HepG2 (cell line): ENCODE data around the gene DHTKD1. TPM values are rescaled to one million over a fixed set of nuclear protein-coding genes. Genes with fewer than 3 reads are reported as not detected.
A peak's percentile ranks its signal among the peaks of the same experiment; 100 is the strongest.

ENCODE experiments used
- ATAC-seq: fragments of 200-7000 bp; cut with Tn5 transposase; 3 replicates; pipeline ENCODE4 v1.9.1; 2020; ENCODE audit warnings: mild to moderate bottlenecking, moderate library complexity
- BruUV-seq: library from RNA; stranded (reverse); fragments of 400-500 nt; replicated peaks from 2 replicates; lab custom pipeline; 2021; lab: Mats Ljungman, UMichigan
- CTCF ChIA-PET: fragments of 300-600 bp; formaldehyde crosslinking; extraction: SDS; loops from one replicate; lab custom pipeline; 2021; ENCODE audit warnings: low total read pairs, inconsistent platforms, low intra/inter-chr PET ratio; lab: Yijun Ruan, JAX
- POLR2A ChIA-PET: fragments of 350-600 bp; sonication (Branson Sonifier 250); formaldehyde crosslinking; loops from one replicate; lab custom pipeline; 2020; ENCODE audit warnings: antibody characterized with exemption, inconsistent platforms; lab: Yijun Ruan, JAX
- DNase-seq: peaks from one replicate; pipeline ENCODE4 v3.0.0-alpha.2; 2015; ENCODE audit warnings: low spot score
- FAIRE-seq: peaks from 3 replicates; lab custom pipeline; 2011; peaks lifted over from hg19 to GRCh38; lab: Jason Lieb, UNC
- H2AFZ ChIP-seq: one replicate; pipeline ENCODE4 v1.6.1; 2011; ENCODE audit warnings: low read length, inconsistent platforms
- H3K27ac ChIP-seq: fragments of 300-600 bp; 3 replicates; pipeline ENCODE4 v1.8.0; 2011; ENCODE audit warnings: mixed run types, mild to moderate bottlenecking, mixed read lengths, low read length, inconsistent platforms; ENCODE audit not compliant: insufficient read depth; ENCODE audit errors: extremely low read length
- H3K27me3 ChIP-seq, 2 experiments: fragments of 200-600 bp in 1 of 2; 2 replicates in 1 of 2; 3 replicates in 1 of 2; pipeline versions ENCODE4 v1.6.0 to v1.8.0; 2011; ENCODE audit warnings: low read length in 2 of 2, mild to moderate bottlenecking in 2 of 2, moderate library complexity in 2 of 2, inconsistent platforms in 1 of 2; ENCODE audit not compliant: insufficient read depth in 2 of 2, control insufficient read depth in 1 of 2
- H3K36me3 ChIP-seq, 2 experiments: fragments of 200-600 bp in 1 of 2; replicated peaks in 1 of 2; 2 replicates in 1 of 2; 3 replicates in 1 of 2; pipeline versions ENCODE4 v1.5.1 to v1.8.0; 2011; ENCODE audit warnings: low read length in 2 of 2, inconsistent platforms in 1 of 2; ENCODE audit not compliant: insufficient read depth in 2 of 2, control insufficient read depth in 1 of 2
- H3K4me1 ChIP-seq: 2 replicates; pipeline ENCODE4 v1.5.1; 2012; ENCODE audit warnings: low read length, inconsistent platforms; ENCODE audit not compliant: insufficient read depth
- H3K4me2 ChIP-seq: 2 replicates; pipeline ENCODE4 v1.6.0; 2011; ENCODE audit warnings: low read depth, low read length, inconsistent platforms
- H3K4me3 ChIP-seq, 3 experiments: fragments of 200-600 bp in 1 of 3; sonication (generic), shearing (Covaris generic) in 1 of 3; replicated peaks in 1 of 3; 2 replicates each; pipeline ENCODE4 v1.5.1; 2011 to 2016; ENCODE audit warnings: low read length in 3 of 3, inconsistent platforms in 2 of 3, low read depth in 2 of 3, mild to moderate bottlenecking in 2 of 3, control low read depth in 1 of 3, mixed read lengths in 1 of 3; ENCODE audit not compliant: insufficient read depth in 1 of 3
- H3K79me2 ChIP-seq: one replicate; pipeline ENCODE4 v1.6.1; 2011; ENCODE audit warnings: low read length, inconsistent platforms; ENCODE audit not compliant: insufficient read depth
- H3K9ac ChIP-seq: 2 replicates; pipeline ENCODE4 v1.6.0; 2011; ENCODE audit warnings: mild to moderate bottlenecking, low read depth, low read length, inconsistent platforms; ENCODE audit not compliant: insufficient read depth
- H3K9me3 ChIP-seq: 2 replicates; pipeline ENCODE4 v1.5.1; 2012; ENCODE audit warnings: mild to moderate bottlenecking, low read length
- H4K20me1 ChIP-seq: 2 replicates; pipeline ENCODE4 v1.6.0; 2011; ENCODE audit warnings: inconsistent platforms, mild to moderate bottlenecking, low read length, moderate library complexity; ENCODE audit not compliant: insufficient read depth
- CSRNP2 ChIP-seq: sonication (generic); formaldehyde crosslinking; conservative IDR thresholded peaks from 2 replicates; pipeline ENCODE4 v1.8.0; 2022; ENCODE audit warnings: low read depth, missing genetic modification reagents
- FOXJ3 ChIP-seq: sonication (generic); formaldehyde crosslinking; IDR thresholded peaks from 2 replicates; pipeline ENCODE4 v1.4.0; 2020; ENCODE audit warnings: missing genetic modification reagents, mild to moderate bottlenecking, borderline replicate concordance
- NR2F6 ChIP-seq, 2 experiments: IDR thresholded peaks; 2 replicates each; pipeline ENCODE4 v1.6.1; 2016; ENCODE audit warnings: antibody characterized with exemption in 1 of 2, mild to moderate bottlenecking in 1 of 2
- RCOR2 ChIP-seq: IDR thresholded peaks from 2 replicates; pipeline ENCODE4 v1.6.1; 2016; ENCODE audit warnings: missing biosample characterization, missing genetic modification reagents
- SAP130 ChIP-seq: IDR thresholded peaks from 2 replicates; pipeline ENCODE4 v1.6.1; 2016; ENCODE audit warnings: low read depth
- SKI ChIP-seq: fragments of 450-650 bp; IDR thresholded peaks from one replicate; pipeline ENCODE4 v1.6.1; 2018; ENCODE audit warnings: mild to moderate bottlenecking; ENCODE audit not compliant: partially characterized antibody
- SMAD3 ChIP-seq: sonication (generic); formaldehyde crosslinking; IDR thresholded peaks from 2 replicates; pipeline ENCODE4 v1.4.0; 2020; ENCODE audit warnings: missing genetic modification reagents
- SPEN ChIP-seq: sonication (generic); formaldehyde crosslinking; IDR thresholded peaks from 2 replicates; pipeline ENCODE4 v1.5.1; 2020; ENCODE audit warnings: low read depth, mild to moderate bottlenecking, missing genetic modification reagents
- ZBTB20 ChIP-seq: sonication (generic); formaldehyde crosslinking; IDR thresholded peaks from 2 replicates; pipeline ENCODE4 v1.8.1; 2023; ENCODE audit warnings: missing genetic modification reagents, low read depth, mild to moderate bottlenecking, borderline replicate concordance
- WGBS: methylation state at CpG from one replicate; pipeline ENCODE4 v1.1.6; 2017; ENCODE audit warnings: low lambda C conversion rate; 5-methylcytosine and 5-hydroxymethylcytosine counted together
- in situ Hi-C: cut with HindIII; loops from 2 replicates; pipeline ENCODE4 v1.10.0; 2017; ENCODE audit warnings: low pct_unique_long_range_greater_than_20kb; ENCODE audit not compliant: extremely low pct_ligation_motif_present
- intact Hi-C: fragments of 100-400 bp; cut with micrococcal nuclease; formaldehyde crosslinking; loops from one replicate; pipeline ENCODE4 v1.10.0; 2022; ENCODE audit not compliant: unreplicated experiment
- polyA plus RNA-seq, 8 experiments: library from polyadenylated mRNA; depleted of rRNA in 3 of 8; stranded (reverse) in 7 of 8; unstranded in 1 of 8; fragments of >200 nt; fragmentation: Illumina TruSeq in 4 of 8; extraction: Trizol in 4 of 8; gene quantifications; 2 replicates each; pipeline versions ENCODE4 v1.2.1 to v1.2.3, GENCODE V29; 2011 to 2016; ENCODE audit warnings: low read depth in 4 of 8, missing spikeins in 1 of 8, mixed read lengths in 1 of 8; ENCODE audit not compliant: insufficient read depth in 1 of 8
- total RNA-seq, 5 experiments: library from RNA; depleted of rRNA; stranded (reverse); fragments of >200 nt; fragmentation: Illumina TruSeq; extraction: Trizol; gene quantifications; 2 replicates each; pipeline ENCODE4 v1.2.3, GENCODE V29; 2016; ENCODE audit warnings: low read depth in 1 of 5
- TF ChIP-seq, protein P1 (sequence below): IDR thresholded peaks from 2 replicates; pipeline ENCODE4 v1.6.1; 2016; ENCODE audit warnings: low read depth
- TF ChIP-seq, protein P2 (sequence below): sonication (generic); formaldehyde crosslinking; conservative IDR thresholded peaks from 2 replicates; pipeline ENCODE4 v1.4.0; 2020; ENCODE audit warnings: missing genetic modification reagents
- TF ChIP-seq, protein P3 (sequence below): IDR thresholded peaks from 2 replicates; pipeline ENCODE4 v1.4.0; 2020; ENCODE audit warnings: mild to moderate bottlenecking, missing genetic modification reagents
- TF ChIP-seq, protein P4 (sequence below): IDR thresholded peaks from 2 replicates; pipeline ENCODE4 v1.6.1; 2018; ENCODE audit warnings: missing genetic modification reagents, mild to moderate bottlenecking, missing compliant biosample characterization

The DHTKD1 gene
- total and polyA plus RNA-seq, 2 of the 13 experiments (the other 11 are each of a cell fraction or from before 2014, with no cell fraction given) = 9.6 to 14.1 TPM

DNA sequence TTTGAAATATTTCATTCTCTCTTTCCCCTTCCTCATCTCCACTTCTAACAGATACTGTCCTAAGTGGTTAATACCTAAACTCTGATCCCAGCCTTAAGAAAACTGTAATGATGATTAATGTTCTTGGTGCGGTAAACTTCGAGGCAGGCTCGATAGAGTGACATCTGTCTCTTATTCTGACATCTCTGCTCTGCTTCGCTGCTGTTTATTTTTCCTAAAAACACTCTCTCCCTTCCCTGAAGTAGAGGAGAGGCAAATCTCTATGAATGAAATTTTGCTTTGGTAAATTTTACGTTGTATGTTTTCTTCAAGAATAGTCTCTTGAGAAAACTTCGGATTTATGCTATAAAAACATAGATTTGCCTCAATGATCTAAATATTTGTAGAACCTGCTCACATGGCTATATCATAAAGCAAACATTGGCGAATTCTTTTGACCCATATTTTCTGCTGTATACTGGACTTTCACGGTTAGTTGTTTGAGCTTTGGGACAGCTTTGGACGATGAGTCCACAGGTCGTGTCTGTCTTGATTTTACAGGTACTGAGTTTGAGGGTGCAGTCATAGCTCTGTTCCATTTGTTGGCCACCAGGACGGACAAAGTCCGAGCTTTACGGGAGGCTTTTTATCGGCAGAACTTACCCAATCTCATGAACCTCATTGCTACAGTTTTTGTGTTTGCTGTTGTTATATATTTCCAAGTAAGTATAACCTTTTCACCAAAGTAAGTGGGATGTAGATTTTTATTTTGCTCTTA lies 87.8 kb downstream of the DHTKD1 start:
- peak overlapping the region; percentile 29 for H3K4me2 ChIP-seq
- peak; percentile 80 for DNase-seq
- peaks cover 26% of the 10 kb centered on the region for H3K4me1 ChIP-seq
- ChIA-PET POLR2A (interaction anchor here (1.0 kb wide), 1 partner anchor 113 kb away, joined by 4 read pairs; the partner anchor contains the start of gene UPF2), CTCF (no interaction called here)
- H4K20me1 ChIP-seq = no peaks in the 10 kb centered on the region
- 19% methylated on average over 14 of the region's 14 CpGs for WGBS
- H3K79me2 ChIP-seq = no peaks in the 10 kb centered on the region
- H3K27me3 ChIP-seq = no peaks in the 10 kb centered on the region
- H3K36me3 ChIP-seq = peaks cover 5 to 10% of the 10 kb centered on the region in 2 experiments; a peak in 2 of 5 replicates
- no TSS peak for BruUV-seq
- H2AFZ ChIP-seq = no peak overlapping the region
- ATAC-seq = peak; percentile 99
- peak overlapping the region in 1 of 3 experiments; percentile 24; a peak in 1 of 6 replicates for H3K4me3 ChIP-seq
- intact Hi-C loops (loop anchor here (2.0 kb wide), 1 partner anchor 40 kb away; the partner anchor contains the start of gene CDC123), in situ Hi-C loops (no loop called here)
- peak overlapping the region; percentile 71 for H3K27ac ChIP-seq
- peak overlapping the region; percentile 31; the same call in 1 of the 2 replicates for H3K9ac ChIP-seq
- FAIRE-seq = peak; percentile 83
- H3K9me3 ChIP-seq = no peaks in the 10 kb centered on the region
- peak; percentile 61; the same call in 1 of the 2 replicates for TF ChIP-seq SAP130 (CRISPR knock-in tag)
- peak; percentile 76; the same call in 1 of the 2 replicates for TF ChIP-seq ZBTB20 (CRISPR knock-in tag)
- TF ChIP-seq FOXJ3 (CRISPR knock-in tag) = peak; percentile 49; the same call in 1 of the 2 replicates
- TF ChIP-seq SMAD3 (CRISPR knock-in tag) = peak; percentile 54; the same call in 1 of the 2 replicates
- TF ChIP-seq, protein P1, sequence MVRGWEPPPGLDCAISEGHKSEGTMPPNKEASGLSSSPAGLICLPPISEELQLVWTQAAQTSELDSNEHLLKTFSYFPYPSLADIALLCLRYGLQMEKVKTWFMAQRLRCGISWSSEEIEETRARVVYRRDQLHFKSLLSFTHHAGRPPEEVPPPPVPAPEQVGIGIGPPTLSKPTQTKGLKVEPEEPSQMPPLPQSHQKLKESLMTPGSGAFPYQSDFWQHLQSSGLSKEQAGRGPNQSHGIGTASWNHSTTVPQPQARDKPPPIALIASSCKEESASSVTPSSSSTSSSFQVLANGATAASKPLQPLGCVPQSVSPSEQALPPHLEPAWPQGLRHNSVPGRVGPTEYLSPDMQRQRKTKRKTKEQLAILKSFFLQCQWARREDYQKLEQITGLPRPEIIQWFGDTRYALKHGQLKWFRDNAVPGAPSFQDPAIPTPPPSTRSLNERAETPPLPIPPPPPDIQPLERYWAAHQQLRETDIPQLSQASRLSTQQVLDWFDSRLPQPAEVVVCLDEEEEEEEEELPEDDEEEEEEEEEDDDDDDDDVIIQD = peak; percentile 80; the same call in 1 of the 2 replicates
- TF ChIP-seq NR2F6 (IDR thresholded peaks at IDR 0.05) = 0 out of 2 replicates have a peak, but pooled peaks have one; percentile 15
- no peak for TF ChIP-seq NR2F6 (CRISPR knock-in tag; IDR thresholded peaks at IDR 0.05)
- TF ChIP-seq RCOR2 (CRISPR knock-in tag) = peak; percentile 55; the same call in 1 of the 2 replicates
- TF ChIP-seq SKI = peak; percentile 62
- TF ChIP-seq, protein P2, sequence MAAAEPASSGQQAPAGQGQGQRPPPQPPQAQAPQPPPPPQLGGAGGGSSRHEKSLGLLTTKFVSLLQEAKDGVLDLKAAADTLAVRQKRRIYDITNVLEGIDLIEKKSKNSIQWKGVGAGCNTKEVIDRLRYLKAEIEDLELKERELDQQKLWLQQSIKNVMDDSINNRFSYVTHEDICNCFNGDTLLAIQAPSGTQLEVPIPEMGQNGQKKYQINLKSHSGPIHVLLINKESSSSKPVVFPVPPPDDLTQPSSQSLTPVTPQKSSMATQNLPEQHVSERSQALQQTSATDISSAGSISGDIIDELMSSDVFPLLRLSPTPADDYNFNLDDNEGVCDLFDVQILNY (CRISPR knock-in tag) = no peak
- TF ChIP-seq, protein P3, sequence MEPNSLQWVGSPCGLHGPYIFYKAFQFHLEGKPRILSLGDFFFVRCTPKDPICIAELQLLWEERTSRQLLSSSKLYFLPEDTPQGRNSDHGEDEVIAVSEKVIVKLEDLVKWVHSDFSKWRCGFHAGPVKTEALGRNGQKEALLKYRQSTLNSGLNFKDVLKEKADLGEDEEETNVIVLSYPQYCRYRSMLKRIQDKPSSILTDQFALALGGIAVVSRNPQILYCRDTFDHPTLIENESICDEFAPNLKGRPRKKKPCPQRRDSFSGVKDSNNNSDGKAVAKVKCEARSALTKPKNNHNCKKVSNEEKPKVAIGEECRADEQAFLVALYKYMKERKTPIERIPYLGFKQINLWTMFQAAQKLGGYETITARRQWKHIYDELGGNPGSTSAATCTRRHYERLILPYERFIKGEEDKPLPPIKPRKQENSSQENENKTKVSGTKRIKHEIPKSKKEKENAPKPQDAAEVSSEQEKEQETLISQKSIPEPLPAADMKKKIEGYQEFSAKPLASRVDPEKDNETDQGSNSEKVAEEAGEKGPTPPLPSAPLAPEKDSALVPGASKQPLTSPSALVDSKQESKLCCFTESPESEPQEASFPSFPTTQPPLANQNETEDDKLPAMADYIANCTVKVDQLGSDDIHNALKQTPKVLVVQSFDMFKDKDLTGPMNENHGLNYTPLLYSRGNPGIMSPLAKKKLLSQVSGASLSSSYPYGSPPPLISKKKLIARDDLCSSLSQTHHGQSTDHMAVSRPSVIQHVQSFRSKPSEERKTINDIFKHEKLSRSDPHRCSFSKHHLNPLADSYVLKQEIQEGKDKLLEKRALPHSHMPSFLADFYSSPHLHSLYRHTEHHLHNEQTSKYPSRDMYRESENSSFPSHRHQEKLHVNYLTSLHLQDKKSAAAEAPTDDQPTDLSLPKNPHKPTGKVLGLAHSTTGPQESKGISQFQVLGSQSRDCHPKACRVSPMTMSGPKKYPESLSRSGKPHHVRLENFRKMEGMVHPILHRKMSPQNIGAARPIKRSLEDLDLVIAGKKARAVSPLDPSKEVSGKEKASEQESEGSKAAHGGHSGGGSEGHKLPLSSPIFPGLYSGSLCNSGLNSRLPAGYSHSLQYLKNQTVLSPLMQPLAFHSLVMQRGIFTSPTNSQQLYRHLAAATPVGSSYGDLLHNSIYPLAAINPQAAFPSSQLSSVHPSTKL (CRISPR knock-in tag) = peak; percentile 49; the same call in 1 of the 2 replicates
- TF ChIP-seq, protein P4, sequence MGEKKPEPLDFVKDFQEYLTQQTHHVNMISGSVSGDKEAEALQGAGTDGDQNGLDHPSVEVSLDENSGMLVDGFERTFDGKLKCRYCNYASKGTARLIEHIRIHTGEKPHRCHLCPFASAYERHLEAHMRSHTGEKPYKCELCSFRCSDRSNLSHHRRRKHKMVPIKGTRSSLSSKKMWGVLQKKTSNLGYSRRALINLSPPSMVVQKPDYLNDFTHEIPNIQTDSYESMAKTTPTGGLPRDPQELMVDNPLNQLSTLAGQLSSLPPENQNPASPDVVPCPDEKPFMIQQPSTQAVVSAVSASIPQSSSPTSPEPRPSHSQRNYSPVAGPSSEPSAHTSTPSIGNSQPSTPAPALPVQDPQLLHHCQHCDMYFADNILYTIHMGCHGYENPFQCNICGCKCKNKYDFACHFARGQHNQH (CRISPR knock-in tag) = peak; percentile 42; the same call in 1 of the 2 replicates
- no peak for TF ChIP-seq SPEN (CRISPR knock-in tag)
- TF ChIP-seq CSRNP2 (CRISPR knock-in tag) = no peak
